GM12891 (cell line): ENCODE results near the gene YEATS4.

Experiments
- PAX5 ChIP-seq: IDR thresholded peaks from 2 replicates; pipeline ENCODE4 v1.6.1; 2011; ENCODE audit warnings: low read length, moderate library complexity, mild to moderate bottlenecking; ENCODE audit not compliant: insufficient read depth, severe bottlenecking
- POLR2A ChIP-seq: IDR thresholded peaks from 2 replicates; pipeline ENCODE4 v1.6.1; 2011; ENCODE audit warnings: low read depth, low read length, control low read depth
- POLR2AphosphoS5 ChIP-seq: IDR thresholded peaks from 2 replicates; pipeline ENCODE4 v1.6.1; 2011; ENCODE audit warnings: low read depth, low read length, control low read depth

- TF ChIP-seq PAX5 (no peak), POLR2A (no peak), POLR2AphosphoS5 (no peak)
Observed at GRCh38 chr12:69345077-69345476, 14.5 kb upstream of the YEATS4 start.
